IPS-20b (cell line): ENCODE measurements around the gene GAGE13.
"Not testable (repeated sequence)": the region's sequence is repeated elsewhere in the genome, so short reads cannot be mapped to it uniquely, and the experiment has no call there.

ENCODE experiments used
- H3K27ac ChIP-seq: one replicate; pipeline ENCODE4 v1.5.1; 2013; ENCODE audit warnings: low read length
- H3K27me3 ChIP-seq: 2 replicates; pipeline ENCODE4 v1.6.1; 2013; ENCODE audit warnings: mild to moderate bottlenecking, low read length, inconsistent platforms; ENCODE audit not compliant: insufficient read depth
- H3K36me3 ChIP-seq: 2 replicates; pipeline ENCODE4 v1.6.1; 2013; ENCODE audit warnings: low read depth, mild to moderate bottlenecking, inconsistent platforms, low read length, moderate library complexity; ENCODE audit not compliant: insufficient read depth
- H3K4me1 ChIP-seq: 2 replicates; pipeline ENCODE4 v1.6.1; 2013; ENCODE audit warnings: mild to moderate bottlenecking, control low read depth, inconsistent platforms, low read length, moderate library complexity; ENCODE audit not compliant: insufficient read depth
- H3K4me3 ChIP-seq: 2 replicates; pipeline ENCODE4 v1.5.1; 2013; ENCODE audit warnings: mild to moderate bottlenecking, low read length, inconsistent platforms
- H3K9ac ChIP-seq: 2 replicates; pipeline ENCODE4 v1.6.1; 2013; ENCODE audit warnings: low read depth, mild to moderate bottlenecking, inconsistent platforms, low read length, moderate library complexity
- H3K9me3 ChIP-seq: 2 replicates; pipeline ENCODE4 v1.6.1; 2013; ENCODE audit warnings: mild to moderate bottlenecking, low read depth, low read length, inconsistent platforms; ENCODE audit not compliant: insufficient read depth

Gene GAGE13

DNA sequence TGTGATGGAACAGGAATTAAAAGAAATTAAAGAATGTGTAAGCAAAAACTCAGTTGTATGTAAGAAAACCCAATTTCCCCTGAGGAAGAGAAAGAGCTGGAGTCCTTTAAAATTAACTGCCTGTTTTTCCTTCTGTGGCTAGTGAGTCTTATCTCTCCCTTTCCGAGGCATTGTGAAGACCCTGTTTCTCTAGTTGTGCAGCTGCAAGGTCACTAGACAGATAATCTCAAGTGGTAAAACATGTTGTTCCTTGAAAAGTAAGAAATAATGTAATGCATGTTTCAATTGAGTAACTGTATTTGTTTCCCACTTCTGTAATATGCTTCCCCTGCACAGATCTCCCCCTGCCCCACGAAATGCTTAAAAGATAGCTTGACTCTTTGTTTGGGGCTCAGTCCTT lies 23.6 kb upstream of the GAGE13 start:
- H3K4me3 ChIP-seq, H3K27ac ChIP-seq, H3K36me3 ChIP-seq, H3K9ac ChIP-seq, H3K27me3 ChIP-seq, H3K9me3 ChIP-seq: not testable (repeated sequence)
- H3K4me1 ChIP-seq = peaks cover 12% of the 10 kb centered on the region; the same call in 1 of the 2 replicates

DNA sequence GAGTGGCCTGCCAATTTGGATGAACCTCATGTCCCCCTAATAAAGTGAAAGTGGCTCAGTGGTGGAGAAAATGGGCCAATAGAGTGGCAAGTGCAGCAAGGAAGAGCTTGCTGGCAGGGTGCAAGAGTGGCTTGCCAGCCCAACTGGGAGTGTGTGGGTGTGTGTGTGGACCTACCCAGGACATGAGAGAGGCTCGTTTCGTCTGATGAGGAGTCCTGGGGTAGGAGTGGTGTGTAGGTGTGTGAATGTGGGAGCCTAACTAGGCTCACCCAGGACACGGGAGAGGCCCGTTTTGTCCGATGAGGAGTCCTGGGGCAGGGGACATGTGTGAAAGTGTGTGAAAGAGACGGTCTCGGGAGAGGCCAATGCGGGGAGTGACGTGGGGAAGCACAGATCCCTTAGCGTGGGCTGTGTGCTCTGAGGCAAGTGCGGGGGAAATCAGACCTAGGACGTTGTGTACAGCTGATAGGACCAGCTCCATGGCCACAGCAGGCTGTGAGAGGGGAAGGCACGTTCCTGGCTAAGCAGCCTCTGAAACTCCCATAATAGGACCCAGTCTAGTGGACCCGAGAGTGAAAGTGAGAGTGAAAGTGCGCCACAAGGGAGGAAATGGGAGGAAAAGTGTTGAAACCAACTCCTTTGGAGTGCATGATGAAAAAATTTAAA lies 22.6 kb upstream of the GAGE13 start:
- H3K9ac ChIP-seq = peak overlapping the region; percentile 69
- H3K27me3 ChIP-seq = no peaks in the 10 kb centered on the region; the same call in 1 of the 2 replicates
- H3K4me3 ChIP-seq = peak overlapping the region; percentile 54
- peaks cover 12% of the 10 kb centered on the region; the same call in 1 of the 2 replicates for H3K4me1 ChIP-seq
- no peaks in the 10 kb centered on the region for H3K9me3 ChIP-seq
- H3K36me3 ChIP-seq = no peaks in the 10 kb centered on the region
- H3K27ac ChIP-seq = peak overlapping the region; percentile 49

DNA sequence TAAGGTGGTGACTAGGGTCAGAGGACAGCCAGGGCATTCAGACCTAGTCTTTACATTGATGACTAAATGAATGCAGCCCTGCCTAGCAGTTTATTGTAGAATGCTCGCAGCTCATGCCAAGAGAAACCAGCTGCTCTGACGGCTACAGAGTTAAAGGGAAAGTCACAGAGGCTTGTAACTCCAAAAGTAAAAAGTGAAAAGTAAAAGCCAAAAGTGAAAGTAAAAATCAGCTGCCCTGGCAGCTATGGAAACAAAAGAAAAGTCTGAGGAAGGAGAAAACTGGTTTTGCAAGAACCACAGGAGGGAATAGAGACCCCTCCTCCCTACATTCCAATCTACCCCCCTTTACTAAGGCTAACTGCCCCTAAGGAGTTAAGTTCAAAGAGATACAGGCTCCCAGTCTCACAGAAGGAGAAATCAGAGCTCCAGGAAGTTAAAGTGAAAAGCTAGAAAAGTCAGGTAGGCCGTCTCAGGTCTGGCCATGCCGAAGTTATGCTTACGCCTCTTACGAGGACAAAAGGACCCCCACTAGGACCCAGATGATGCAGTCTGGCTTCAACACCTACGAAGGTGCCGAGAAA lies 21.9 kb upstream of the GAGE13 start:
- Histone ChIP-seq H3K4me1 (peaks cover 12% of the 10 kb centered on the region; the same call in 1 of the 2 replicates), H3K4me3 (peak overlapping the region; percentile 59), H3K27ac (peak overlapping the region; percentile 55), H3K9me3 (no peaks in the 10 kb centered on the region), H3K36me3 (no peaks in the 10 kb centered on the region), H3K27me3 (no peaks in the 10 kb centered on the region; the same call in 1 of the 2 replicates), H3K9ac (peak overlapping the region; percentile 69)

DNA sequence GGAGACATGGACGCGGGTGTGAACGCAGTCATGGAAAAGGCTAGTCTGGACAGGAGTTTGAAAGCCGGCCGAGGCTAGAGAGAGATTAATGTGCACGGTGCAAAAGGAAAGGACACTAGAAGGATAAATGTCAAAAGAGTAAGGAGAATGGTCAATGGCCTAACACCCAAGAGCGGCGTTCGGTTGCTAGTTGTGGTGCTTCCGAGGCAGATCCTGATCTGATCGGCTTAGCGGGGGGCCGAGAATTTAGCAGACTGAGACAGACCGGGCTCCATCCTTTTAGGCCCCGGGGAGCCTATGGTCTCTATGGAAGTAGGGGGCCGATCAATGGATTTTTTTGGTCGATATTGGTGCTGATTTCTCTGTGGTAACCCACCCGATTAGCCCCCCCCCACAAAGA lies 21.0 kb upstream of the GAGE13 start:
- peak overlapping the region; percentile 65; the same call in 1 of the 2 replicates for H3K9ac ChIP-seq
- H3K4me1 ChIP-seq = peaks cover 12% of the 10 kb centered on the region; the same call in 1 of the 2 replicates
- H3K27ac ChIP-seq = peak overlapping the region; percentile 55
- peak overlapping the region; percentile 59 for H3K4me3 ChIP-seq
- H3K9me3 ChIP-seq = no peaks in the 10 kb centered on the region
- H3K27me3 ChIP-seq = no peaks in the 10 kb centered on the region; the same call in 1 of the 2 replicates
- no peaks in the 10 kb centered on the region for H3K36me3 ChIP-seq

DNA sequence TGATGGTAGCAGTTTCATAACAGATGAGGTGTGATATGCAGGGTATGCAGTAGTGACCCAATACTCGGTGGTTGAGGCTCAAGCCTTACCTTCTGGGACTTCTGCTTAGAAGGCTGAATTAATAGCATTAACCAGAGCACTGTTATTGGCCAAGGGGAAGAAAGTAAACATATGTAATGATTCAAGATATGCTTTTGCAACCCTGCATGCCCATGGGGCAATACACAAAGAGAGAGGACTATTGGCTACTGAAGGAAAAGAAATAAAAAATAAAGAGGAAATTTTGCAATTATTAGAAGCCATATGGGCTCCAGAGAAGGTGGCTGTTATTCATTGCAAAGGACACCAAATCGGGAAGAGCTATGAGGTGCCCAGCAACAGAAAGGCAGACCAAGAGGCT lies 19.2 kb upstream of the GAGE13 start:
- no peaks in the 10 kb centered on the region for H3K36me3 ChIP-seq
- no peak overlapping the region for H3K9ac ChIP-seq
- peaks cover 12% of the 10 kb centered on the region; the same call in 1 of the 2 replicates for H3K4me1 ChIP-seq
- H3K27me3 ChIP-seq = no peaks in the 10 kb centered on the region; the same call in 1 of the 2 replicates
- H3K9me3 ChIP-seq = no peaks in the 10 kb centered on the region
- H3K4me3 ChIP-seq = no peak overlapping the region
- H3K27ac ChIP-seq = no peak overlapping the region

DNA sequence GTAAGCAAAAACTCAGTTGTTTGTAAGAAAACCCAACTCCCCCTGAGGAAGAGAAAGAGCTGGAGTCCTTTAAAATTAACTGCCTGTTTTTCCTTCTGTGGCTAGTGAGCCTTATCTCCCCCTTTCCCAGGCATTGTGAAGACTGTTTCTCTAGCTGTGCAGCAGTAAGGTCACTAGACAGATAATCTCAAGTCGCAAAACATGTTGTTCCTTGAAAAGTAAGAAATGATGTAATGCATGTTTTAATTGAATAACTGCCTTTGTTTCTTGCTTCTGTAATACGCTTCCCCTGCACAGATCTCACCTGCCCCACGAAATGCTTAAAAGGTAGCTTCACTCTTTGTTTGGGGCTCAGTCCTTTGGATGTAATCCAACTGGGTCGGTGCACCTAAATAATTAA lies 15.3 kb upstream of the GAGE13 start:
- no peak overlapping the region for H3K27ac ChIP-seq
- H3K4me3 ChIP-seq = no peak overlapping the region
- no peaks in the 10 kb centered on the region for H3K36me3 ChIP-seq
- H3K27me3 ChIP-seq = no peaks in the 10 kb centered on the region
- H3K4me1 ChIP-seq = peaks cover 2% of the 10 kb centered on the region; the same call in 1 of the 2 replicates
- H3K9ac ChIP-seq = no peak overlapping the region
- no peaks in the 10 kb centered on the region for H3K9me3 ChIP-seq

DNA sequence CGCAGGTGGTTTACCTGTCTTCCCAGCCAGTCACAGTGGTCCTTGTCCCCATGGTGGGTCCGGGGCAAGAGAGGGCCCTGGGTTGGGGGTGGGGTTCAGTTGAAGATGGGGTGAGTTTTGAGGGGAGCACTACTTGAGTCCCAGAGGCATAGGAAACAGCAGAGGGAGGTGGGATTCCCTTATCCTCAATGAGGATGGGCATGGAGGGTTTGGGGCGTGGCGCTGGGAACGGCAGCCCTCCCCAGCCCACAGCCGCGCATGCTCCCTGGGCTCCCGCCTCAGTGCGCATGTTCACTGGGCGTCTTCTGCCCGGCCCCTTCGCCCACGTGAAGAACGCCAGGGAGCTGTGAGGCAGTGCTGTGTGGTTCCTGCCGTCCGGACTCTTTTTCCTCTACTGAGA lies 9.6 kb upstream of the GAGE13 start, which contains the start of gene GAGE12J:
TSS of gene GAGE12J (plus strand) at position 301 of the 400 bp plus-strand sequence. CDS start 1,157 bp downstream, outside the sequence.
- not testable (repeated sequence) for H3K27me3 ChIP-seq, H3K9ac ChIP-seq, H3K36me3 ChIP-seq, H3K4me1 ChIP-seq, H3K9me3 ChIP-seq, H3K4me3 ChIP-seq, H3K27ac ChIP-seq

DNA sequence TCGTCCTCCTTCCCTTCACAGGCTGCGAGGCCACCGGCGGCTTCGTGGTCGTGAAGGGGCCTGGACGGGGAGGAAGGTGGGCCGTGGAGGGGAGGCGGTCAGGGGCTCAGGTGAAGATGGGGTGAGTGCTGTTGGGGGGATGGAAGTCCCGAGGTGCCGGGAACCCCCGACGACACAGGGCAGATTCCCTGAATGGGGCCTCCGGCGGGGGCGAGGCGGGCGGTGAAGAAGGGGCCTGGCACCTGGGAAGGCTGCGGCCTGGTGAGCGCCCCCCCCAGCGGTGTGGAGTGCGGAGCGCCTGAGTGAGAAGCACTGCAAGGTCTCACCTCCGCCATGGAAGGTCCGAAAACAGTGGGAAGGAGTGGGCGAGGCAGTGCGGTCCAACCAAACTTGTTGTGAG lies 9.1 kb upstream of the GAGE13 start:
- not testable (repeated sequence) for H3K9ac ChIP-seq, H3K36me3 ChIP-seq, H3K9me3 ChIP-seq, H3K4me3 ChIP-seq, H3K4me1 ChIP-seq, H3K27ac ChIP-seq, H3K27me3 ChIP-seq

DNA sequence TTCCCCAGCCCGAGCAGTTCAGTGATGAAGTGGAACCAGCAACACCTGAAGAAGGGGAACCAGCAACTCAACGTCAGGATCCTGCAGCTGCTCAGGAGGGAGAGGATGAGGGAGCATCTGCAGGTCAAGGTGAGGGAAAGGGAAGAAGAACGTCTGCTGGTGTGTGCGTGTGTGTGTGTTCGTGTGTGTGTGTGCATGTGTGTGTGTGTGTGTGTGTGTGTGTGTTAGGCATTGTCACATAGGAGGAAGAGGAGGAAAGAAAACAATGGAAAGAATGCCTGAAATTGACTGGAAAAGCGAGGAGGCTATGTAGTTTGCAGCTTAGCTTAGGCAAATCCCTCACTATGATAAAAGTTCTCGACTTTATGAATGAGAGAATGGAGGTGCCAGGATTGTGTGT lies 7.6 kb upstream of the GAGE13 start:
- not testable (repeated sequence) for H3K4me1 ChIP-seq, H3K9me3 ChIP-seq, H3K4me3 ChIP-seq, H3K27me3 ChIP-seq, H3K27ac ChIP-seq, H3K9ac ChIP-seq, H3K36me3 ChIP-seq

DNA sequence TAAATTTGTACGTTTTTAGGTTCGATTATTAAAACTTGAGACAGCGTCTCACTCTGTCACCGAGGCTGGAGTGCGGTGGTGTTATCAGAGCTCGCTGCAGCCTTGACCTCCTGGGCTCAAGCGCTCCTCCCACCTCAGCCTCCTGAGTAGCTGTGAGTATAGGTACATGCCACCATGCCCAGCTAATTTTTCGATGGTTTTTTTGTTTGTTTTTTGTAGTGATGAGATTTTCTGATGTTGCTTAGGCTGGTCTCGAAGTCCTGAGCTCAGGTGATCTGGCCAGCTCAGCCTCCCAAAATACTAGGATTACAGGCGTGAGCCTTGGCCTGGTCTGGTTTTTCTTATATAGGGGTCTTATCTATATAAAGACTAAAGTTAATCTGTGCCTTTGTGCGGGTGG lies 961 bp upstream of the GAGE13 start:
- not testable (repeated sequence) for H3K4me3 ChIP-seq, H3K36me3 ChIP-seq, H3K27me3 ChIP-seq, H3K9me3 ChIP-seq, H3K27ac ChIP-seq, H3K9ac ChIP-seq, H3K4me1 ChIP-seq

DNA sequence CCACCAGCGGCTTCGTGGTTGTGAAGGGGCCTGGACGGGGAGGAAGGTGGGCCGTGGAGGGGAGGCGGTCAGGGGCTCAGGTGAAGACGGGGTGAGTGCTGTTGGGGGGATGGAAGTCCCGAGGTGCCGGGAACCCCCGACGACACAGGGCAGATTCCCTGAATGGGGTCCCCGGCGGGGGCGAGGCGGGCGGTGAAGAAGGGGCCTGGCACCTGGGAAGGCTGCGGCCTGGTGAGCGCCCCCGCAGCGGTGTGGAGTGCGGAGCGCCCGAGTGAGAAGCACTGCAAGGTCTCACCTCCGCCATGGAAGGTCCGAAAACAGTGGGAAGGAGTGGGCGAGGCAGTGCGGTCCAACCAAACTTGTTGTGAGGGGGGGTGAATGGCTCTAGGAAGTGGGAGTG lies 459 bp downstream of the GAGE13 start:
- not testable (repeated sequence) for H3K9me3 ChIP-seq, H3K27ac ChIP-seq, H3K9ac ChIP-seq, H3K4me3 ChIP-seq, H3K4me1 ChIP-seq, H3K27me3 ChIP-seq, H3K36me3 ChIP-seq

DNA sequence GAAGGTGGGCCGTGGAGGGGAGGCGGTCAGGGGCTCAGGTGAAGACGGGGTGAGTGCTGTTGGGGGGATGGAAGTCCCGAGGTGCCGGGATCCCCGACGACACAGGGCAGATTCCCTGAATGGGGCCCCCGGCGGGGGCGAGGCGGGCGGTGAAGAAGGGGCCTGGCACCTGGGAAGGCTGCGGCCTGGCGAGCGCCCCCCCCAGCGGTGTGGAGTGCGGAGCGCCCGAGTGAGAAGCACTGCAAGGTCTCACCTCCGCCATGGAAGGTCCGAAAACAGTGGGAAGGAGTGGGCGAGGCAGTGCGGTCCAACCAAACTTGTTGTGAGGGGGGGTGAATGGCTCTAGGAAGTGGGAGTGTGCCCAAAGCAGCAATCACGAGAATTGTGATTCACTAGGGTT lies 10.1 kb downstream of the GAGE13 start:
- not testable (repeated sequence) for H3K4me3 ChIP-seq, H3K27ac ChIP-seq, H3K27me3 ChIP-seq, H3K9ac ChIP-seq, H3K4me1 ChIP-seq, H3K36me3 ChIP-seq, H3K9me3 ChIP-seq
